Measurements from ENCODE around the gene GDF10. TPM values are rescaled to one million over a fixed set of nuclear protein-coding genes. Genes with fewer than 3 reads are reported as not detected.

GDF10 gene
- total and polyA plus RNA-seq, 2 of the 13 experiments (the other 11 are each of a cell fraction or from before 2014, with no cell fraction given): 0.03 TPM; not detected in 1

DNA sequence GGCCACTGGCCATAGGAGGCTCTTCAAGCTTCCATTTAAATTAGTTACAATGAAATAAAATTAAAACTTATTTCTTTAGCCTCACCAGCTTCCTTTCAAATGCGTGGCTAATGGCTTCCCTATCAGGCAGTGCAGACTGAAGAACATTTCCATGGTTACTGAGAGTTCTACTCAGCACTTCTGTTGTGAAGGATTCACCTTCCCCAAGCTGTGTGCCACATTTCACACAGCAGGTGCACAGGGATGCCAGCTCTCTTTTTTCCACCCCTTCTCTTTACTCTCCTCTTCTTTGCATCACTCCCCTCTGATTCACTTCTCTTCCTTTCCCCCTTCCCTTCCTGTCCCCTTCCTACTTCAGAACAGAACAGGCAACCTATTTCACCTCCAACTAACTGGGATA lies 23.1 kb downstream of the GDF10 start (continued):
- TF ChIP-seq ZNF343 (CRISPR knock-in tag; IDR thresholded peaks at IDR 0.05) (no peak), MYC (CRISPR knock-in tag; IDR thresholded peaks at IDR 0.05; ENCODE audit: borderline replicate concordance) (no peak), NFKBIZ (CRISPR knock-in tag; IDR thresholded peaks at IDR 0.05) (no peak), ZNF160 (CRISPR knock-in tag; IDR thresholded peaks at IDR 0.05) (no peak), ZNF253 (CRISPR knock-in tag; IDR thresholded peaks at IDR 0.05; ENCODE audit: borderline replicate concordance) (no peak)

DNA sequence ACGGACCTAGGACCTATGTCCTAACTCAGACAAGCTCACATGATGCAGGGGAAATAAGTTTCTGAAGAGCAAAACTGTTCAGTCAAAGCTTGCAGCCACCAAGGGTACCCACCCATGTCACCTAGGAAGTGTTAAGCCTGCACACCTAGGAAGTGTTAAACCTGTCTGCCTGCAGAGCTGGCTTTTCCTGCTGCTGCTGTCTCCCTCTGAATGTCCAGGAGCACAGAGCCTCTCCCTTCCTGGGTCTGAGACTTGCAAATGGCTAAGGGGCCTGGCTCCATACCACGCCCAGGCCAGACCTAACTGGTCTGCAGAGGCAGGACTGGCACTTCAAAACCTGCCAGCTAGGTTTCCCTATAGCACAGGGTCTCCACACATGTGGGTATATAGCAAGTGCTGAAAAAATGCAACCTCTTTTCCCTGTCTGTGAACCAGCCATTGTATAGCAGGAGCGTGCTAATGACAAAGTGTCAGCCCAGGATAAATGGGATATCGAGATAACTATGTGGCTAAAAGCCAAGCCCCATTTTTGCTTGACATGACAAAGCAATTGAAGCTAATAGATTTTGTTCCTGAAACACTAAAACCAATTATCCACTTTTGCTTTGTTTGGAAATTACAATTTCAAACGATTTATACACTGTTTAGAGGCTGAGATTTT lies 23.8 kb downstream of the GDF10 start:
- Histone ChIP-seq H3K4me1 (ENCODE audit: insufficient read depth, low read length) (no peaks in the 10 kb centered on the region), H3K9me3 (ENCODE audit: low read length) (no peaks in the 10 kb centered on the region), H3K27ac (ENCODE audit: extremely low read length, insufficient read depth, low read length) (no peak overlapping the region), H3K36me3 (replicated peaks in 1 of 2; ENCODE audit: control insufficient read depth in 1 of 2, insufficient read depth in 2 of 2, low read length in 2 of 2) (no peaks in the 10 kb centered on the region), H2AFZ (ENCODE audit: low read length) (no peak overlapping the region), H3K9ac (ENCODE audit: insufficient read depth, low read depth, low read length) (no peak overlapping the region), H3K4me3 (replicated peaks in 1 of 3; ENCODE audit: insufficient read depth in 1 of 3, low read depth in 2 of 3, low read length in 3 of 3) (no peak overlapping the region), H3K79me2 (ENCODE audit: insufficient read depth, low read length) (no peaks in the 10 kb centered on the region), H3K4me2 (ENCODE audit: low read depth, low read length) (no peak overlapping the region), H3K27me3 (ENCODE audit: control insufficient read depth in 1 of 2, insufficient read depth in 2 of 2, low read length in 2 of 2) (peaks cover 0 to 8% of the 10 kb centered on the region in 2 experiments; a peak in 3 of 5 replicates), H4K20me1 (ENCODE audit: insufficient read depth, low read length) (no peaks in the 10 kb centered on the region)
- TF ChIP-seq STAG1 (CRISPR knock-in tag; IDR thresholded peaks at IDR 0.05) (no peak), RERE (CRISPR knock-in tag; IDR thresholded peaks at IDR 0.05; ENCODE audit: low read depth) (no peak), GZF1 (CRISPR knock-in tag; IDR thresholded peaks at IDR 0.05) (no peak), PCBP2 (optimal IDR thresholded peaks at IDR 0.05; ENCODE audit: low read depth, low read length, poor library complexity, severe bottlenecking) (no peak), PHF20 (CRISPR knock-in tag; IDR thresholded peaks at IDR 0.05) (no peak), RFXAP (CRISPR knock-in tag; IDR thresholded peaks at IDR 0.05; ENCODE audit: borderline replicate concordance) (no peak), TCF7L2 (IDR thresholded peaks at IDR 0.05; ENCODE audit: low read depth, low read length) (no peak), SP2 (CRISPR knock-in tag; IDR thresholded peaks at IDR 0.05) (no peak), GATA4 (IDR thresholded peaks at IDR 0.05; ENCODE audit: borderline replicate concordance, low read depth) (no peak), KLF6 (CRISPR knock-in tag; IDR thresholded peaks at IDR 0.05) (no peak), ONECUT2 (CRISPR knock-in tag; IDR thresholded peaks at IDR 0.05) (no peak), ZNF746 (CRISPR knock-in tag; IDR thresholded peaks at IDR 0.05) (no peak), ZFYVE20 (CRISPR knock-in tag; IDR thresholded peaks at IDR 0.05; ENCODE audit: borderline replicate concordance, low read depth) (no peak)
- 8% methylated on average over 4 of the region's 5 CpGs for WGBS (ENCODE audit: low lambda C conversion rate)
- ATAC-seq (no peak), DNase-seq (ENCODE audit: low spot score) (no peak), FAIRE-seq (no peak)
- intact Hi-C loops (cut with micrococcal nuclease; ENCODE audit: unreplicated experiment): no loop called here
- ChIA-PET CTCF (ENCODE audit: low intra/inter-chr PET ratio, low total read pairs) (no interaction called here), POLR2A (no interaction called here)
- in situ Hi-C loops (cut with HindIII; ENCODE audit: extremely low pct_ligation_motif_present, low pct_unique_long_range_greater_than_20kb): no loop called here
- BruUV-seq (replicated peaks): no TSS peak

Data from HepG2 (cell line).